A549 (cell line): ENCODE results near the gene ADAMTSL5.

Experiments used
- CHD2 ChIP-seq: fragments of 150-350 bp; IDR thresholded peaks from 2 replicates; pipeline ENCODE4 v1.6.1; 2014; ENCODE audit warnings: low read length; ENCODE audit not compliant: partially characterized antibody
- CTCF ChIP-seq: fragments of >200 bp; sonication (Bioruptor Twin); formaldehyde crosslinking; IDR thresholded peaks from 3 replicates; pipeline ENCODE4 v1.5.1; 2016
- EP300 ChIP-seq, 2 experiments: fragments of >200 bp; sonication (Bioruptor Twin); formaldehyde crosslinking; IDR thresholded peaks; 2 replicates in 1 of 2; 3 replicates in 1 of 2; pipeline ENCODE4 v1.6.1; 2016 to 2017
- HMGXB4 ChIP-seq: fragments of 250-450 bp; sonication (Bioruptor Pico); IDR thresholded peaks from 2 replicates; pipeline ENCODE4 v1.5.0; 2021; ENCODE audit warnings: mild to moderate bottlenecking, moderate library complexity, borderline replicate concordance
- KDM1A ChIP-seq: fragments of 200-600 bp; sonication (generic); IDR thresholded peaks from 2 replicates; pipeline ENCODE4 v1.6.1; 2016; ENCODE audit warnings: low read depth, mild to moderate bottlenecking
- KDM5A ChIP-seq: fragments of 200-600 bp; sonication (generic); IDR thresholded peaks from 2 replicates; pipeline ENCODE4 v1.6.1; 2016; ENCODE audit warnings: antibody characterized with exemption, mild to moderate bottlenecking
- MAX ChIP-seq: IDR thresholded peaks from 2 replicates; pipeline ENCODE4 v1.6.1; 2012
- NFE2L2 ChIP-seq: fragments of 150-350 bp; conservative IDR thresholded peaks from 2 replicates; pipeline ENCODE4 v1.6.1; 2014; ENCODE audit warnings: low read length
- POLR2A ChIP-seq: IDR thresholded peaks from 2 replicates; pipeline ENCODE4 v1.6.1; 2012; ENCODE audit warnings: mild to moderate bottlenecking, low read length
- RAD21 ChIP-seq, 2 experiments: fragments of >200 bp in 1 of 2; sonication (Bioruptor Twin) in 1 of 2; formaldehyde crosslinking in 1 of 2; IDR thresholded peaks in 1 of 2; conservative IDR thresholded peaks in 1 of 2; 2 replicates in 1 of 2; 3 replicates in 1 of 2; pipeline ENCODE4 v1.6.1; 2012 to 2018; ENCODE audit warnings: inconsistent platforms in 1 of 2
- RARB ChIP-seq: fragments of 250-450 bp; sonication (Bioruptor Pico); IDR thresholded peaks from 2 replicates; pipeline ENCODE4 v1.8.0; 2021; ENCODE audit warnings: mild to moderate bottlenecking, moderate library complexity
- ZSCAN20 ChIP-seq: fragments of 250-450 bp; sonication (Bioruptor Pico); IDR thresholded peaks from 2 replicates; pipeline ENCODE4 v1.8.0; 2022; ENCODE audit warnings: mild to moderate bottlenecking, moderate library complexity

- TF ChIP-seq CTCF (no peak), POLR2A (no peak), RARB (CRISPR knock-in tag) (no peak), CHD2 (no peak), RAD21 (conservative IDR thresholded peaks at IDR 0.05 in 1 of 2, IDR thresholded peaks at IDR 0.05 in 1 of 2) (no peak), KDM5A (no peak), EP300 (IDR thresholded peaks at IDR 0.05) (no peak), ZSCAN20 (CRISPR knock-in tag) (no peak), NFE2L2 (no peak), MAX (no peak), HMGXB4 (CRISPR knock-in tag) (no peak), KDM1A (no peak)
Measured at GRCh38 chr19:1505991-1506881, 6.6 kb downstream of the ADAMTSL5 start.
